Sigmoid colon (tissue), 4 donors: Measurements from ENCODE around the gene SMAD6.

Source experiments
- EP300 ChIP-seq, 4 donors: sonication (generic); formaldehyde crosslinking; IDR thresholded peaks; one replicate each; pipeline ENCODE4 v1.6.1; 2017; ENCODE audit warnings: antibody characterized with exemption in 4 of 4
- POLR2A ChIP-seq, 2 donors: fragments of 450-650 bp; IDR thresholded peaks; one replicate each; pipeline ENCODE4 v1.6.1; 2016; ENCODE audit warnings: antibody characterized with exemption in 2 of 2, mild to moderate bottlenecking in 2 of 2, moderate library complexity in 2 of 2
- POLR2AphosphoS5 ChIP-seq, 4 donors: sonication (generic); formaldehyde crosslinking; IDR thresholded peaks; one replicate each; pipeline ENCODE4 v1.6.1; 2017; ENCODE audit warnings: antibody characterized with exemption in 4 of 4
- TF ChIP-seq, protein P1 (sequence below), 4 experiments: fragments of 450-650 bp in 3 of 4; fragments of 200-600 bp in 1 of 4; IDR thresholded peaks; one replicate each; pipeline ENCODE4 v1.5.1; 2016 to 2019; ENCODE audit warnings: antibody characterized with exemption in 4 of 4, mild to moderate bottlenecking in 3 of 4, moderate library complexity in 2 of 4

- TF ChIP-seq, protein P1, sequence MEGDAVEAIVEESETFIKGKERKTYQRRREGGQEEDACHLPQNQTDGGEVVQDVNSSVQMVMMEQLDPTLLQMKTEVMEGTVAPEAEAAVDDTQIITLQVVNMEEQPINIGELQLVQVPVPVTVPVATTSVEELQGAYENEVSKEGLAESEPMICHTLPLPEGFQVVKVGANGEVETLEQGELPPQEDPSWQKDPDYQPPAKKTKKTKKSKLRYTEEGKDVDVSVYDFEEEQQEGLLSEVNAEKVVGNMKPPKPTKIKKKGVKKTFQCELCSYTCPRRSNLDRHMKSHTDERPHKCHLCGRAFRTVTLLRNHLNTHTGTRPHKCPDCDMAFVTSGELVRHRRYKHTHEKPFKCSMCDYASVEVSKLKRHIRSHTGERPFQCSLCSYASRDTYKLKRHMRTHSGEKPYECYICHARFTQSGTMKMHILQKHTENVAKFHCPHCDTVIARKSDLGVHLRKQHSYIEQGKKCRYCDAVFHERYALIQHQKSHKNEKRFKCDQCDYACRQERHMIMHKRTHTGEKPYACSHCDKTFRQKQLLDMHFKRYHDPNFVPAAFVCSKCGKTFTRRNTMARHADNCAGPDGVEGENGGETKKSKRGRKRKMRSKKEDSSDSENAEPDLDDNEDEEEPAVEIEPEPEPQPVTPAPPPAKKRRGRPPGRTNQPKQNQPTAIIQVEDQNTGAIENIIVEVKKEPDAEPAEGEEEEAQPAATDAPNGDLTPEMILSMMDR (IDR thresholded peaks at IDR 0.05) = no peak
- no peak for TF ChIP-seq EP300 (IDR thresholded peaks at IDR 0.05)
- no peak for TF ChIP-seq POLR2AphosphoS5 (IDR thresholded peaks at IDR 0.05)
- TF ChIP-seq POLR2A (IDR thresholded peaks at IDR 0.05) = no peak
Observed at GRCh38 chr15:66733976-66734375, 31.9 kb downstream of the SMAD6 start.
